ENCODE measurements around the gene SYT17.
"Not testable (repeated sequence)": the region's sequence is repeated elsewhere in the genome, so short reads cannot be mapped to it uniquely, and the experiment has no call there.

Gene SYT17

GRCh38 chr16:19179546-19180490 is 11.8 kb downstream of the SYT17 start:
- TF ChIP-seq CTCF (IDR thresholded peaks at IDR 0.05) (peak; percentile 88), ZFX (IDR thresholded peaks at IDR 0.05; ENCODE audit: borderline replicate concordance) (no peak)
- no peak overlapping the region for H3K27ac ChIP-seq

- no peak overlapping the region for H3K27ac ChIP-seq
- no peak for TF ChIP-seq ZFX (IDR thresholded peaks at IDR 0.05; ENCODE audit: borderline replicate concordance)
- no peak for TF ChIP-seq CTCF (IDR thresholded peaks at IDR 0.05)
Measured at GRCh38 chr16:19180741-19181140, 12.7 kb downstream of the SYT17 start.

- no peak overlapping the region for H3K27ac ChIP-seq
- TF ChIP-seq ZFX (IDR thresholded peaks at IDR 0.05; ENCODE audit: borderline replicate concordance) (no peak), CTCF (IDR thresholded peaks at IDR 0.05) (no peak)
Measured at GRCh38 chr16:19182481-19182880, 14.4 kb downstream of the SYT17 start.

- H3K27ac ChIP-seq = no peak overlapping the region
- TF ChIP-seq ZFX (IDR thresholded peaks at IDR 0.05; ENCODE audit: borderline replicate concordance) (no peak), CTCF (IDR thresholded peaks at IDR 0.05) (no peak)
Measured at GRCh38 chr16:19183187-19183586, 15.1 kb downstream of the SYT17 start.

GRCh38 chr16:19184823-19185509 is 16.9 kb downstream of the SYT17 start:
- no peak for TF ChIP-seq CTCF (IDR thresholded peaks at IDR 0.05)
- TF ChIP-seq ZFX (IDR thresholded peaks at IDR 0.05; ENCODE audit: borderline replicate concordance) = no peak
- no peak overlapping the region for H3K27ac ChIP-seq

- H3K27ac ChIP-seq = no peak overlapping the region
- TF ChIP-seq CTCF (IDR thresholded peaks at IDR 0.05) (no peak), ZFX (IDR thresholded peaks at IDR 0.05; ENCODE audit: borderline replicate concordance) (no peak)
Measured at GRCh38 chr16:19185510-19185851, 17.4 kb downstream of the SYT17 start.

- no peak for TF ChIP-seq CTCF (IDR thresholded peaks at IDR 0.05)
- TF ChIP-seq ZFX (IDR thresholded peaks at IDR 0.05; ENCODE audit: borderline replicate concordance) = no peak
Measured at GRCh38 chr16:19186408-19186807, 18.4 kb downstream of the SYT17 start.

GRCh38 chr16:19187961-19188360 is 19.9 kb downstream of the SYT17 start:
- H3K27ac ChIP-seq = not testable (repeated sequence)

More at GRCh38 chr16:19186408-19186807, 18.4 kb downstream of the SYT17 start:
- no peak overlapping the region for H3K27ac ChIP-seq
